Endothelial cell of umbilical vein (primary cell): ENCODE results near the gene ZNF732.

ENCODE experiments used
- EZH2 ChIP-seq: IDR thresholded peaks from 2 replicates; pipeline ENCODE4 v1.6.1; 2012; ENCODE audit warnings: borderline replicate concordance, low read depth, mild to moderate bottlenecking, moderate library complexity, low read length, inconsistent platforms; ENCODE audit not compliant: severe bottlenecking
- MYC ChIP-seq: IDR thresholded peaks from one replicate; pipeline ENCODE4 v1.6.1; 2011; ENCODE audit warnings: mild to moderate bottlenecking, low read depth, low read length
- POLR2A ChIP-seq: IDR thresholded peaks from 2 replicates; pipeline ENCODE4 v1.6.1; 2012; ENCODE audit warnings: low read depth, mild to moderate bottlenecking, control low read depth, low read length
- POLR2AphosphoS5 ChIP-seq: IDR thresholded peaks from 2 replicates; pipeline ENCODE4 v1.6.1; 2012; ENCODE audit warnings: low read depth, mild to moderate bottlenecking, control low read depth, low read length, moderate library complexity; ENCODE audit not compliant: insufficient read depth
- TF ChIP-seq, protein P1 (sequence below), 2 donors: IDR thresholded peaks; 1 replicate in 1 of 2; 2 replicates in 1 of 2; pipeline ENCODE4 v1.5.1; 2011; ENCODE audit warnings: low read length in 2 of 2, mild to moderate bottlenecking in 2 of 2, moderate library complexity in 2 of 2, control low read depth in 1 of 2, inconsistent platforms in 1 of 2, low read depth in 1 of 2; ENCODE audit not compliant: insufficient read depth in 1 of 2; ENCODE audit errors: extremely low read depth in 1 of 2

DNA sequence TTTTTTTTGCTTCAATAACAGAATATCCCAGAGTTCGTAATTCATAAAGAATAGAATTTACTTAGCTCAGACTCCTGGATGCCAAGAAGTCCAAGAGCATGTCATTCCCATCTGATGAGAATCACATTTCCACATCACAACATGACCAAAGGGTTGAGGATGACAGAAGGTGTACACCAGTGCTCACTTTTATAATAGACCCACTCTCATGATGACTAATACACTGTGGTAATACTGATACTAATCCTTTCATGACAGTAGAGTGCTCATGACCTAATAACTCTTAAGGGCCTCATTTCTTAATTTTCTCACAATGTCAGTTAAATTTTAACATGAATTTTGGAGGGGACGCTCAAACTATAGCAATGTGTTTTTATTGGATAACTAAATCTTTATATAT, 69.2 kb downstream of the ZNF732 start:
- TF ChIP-seq, protein P1, sequence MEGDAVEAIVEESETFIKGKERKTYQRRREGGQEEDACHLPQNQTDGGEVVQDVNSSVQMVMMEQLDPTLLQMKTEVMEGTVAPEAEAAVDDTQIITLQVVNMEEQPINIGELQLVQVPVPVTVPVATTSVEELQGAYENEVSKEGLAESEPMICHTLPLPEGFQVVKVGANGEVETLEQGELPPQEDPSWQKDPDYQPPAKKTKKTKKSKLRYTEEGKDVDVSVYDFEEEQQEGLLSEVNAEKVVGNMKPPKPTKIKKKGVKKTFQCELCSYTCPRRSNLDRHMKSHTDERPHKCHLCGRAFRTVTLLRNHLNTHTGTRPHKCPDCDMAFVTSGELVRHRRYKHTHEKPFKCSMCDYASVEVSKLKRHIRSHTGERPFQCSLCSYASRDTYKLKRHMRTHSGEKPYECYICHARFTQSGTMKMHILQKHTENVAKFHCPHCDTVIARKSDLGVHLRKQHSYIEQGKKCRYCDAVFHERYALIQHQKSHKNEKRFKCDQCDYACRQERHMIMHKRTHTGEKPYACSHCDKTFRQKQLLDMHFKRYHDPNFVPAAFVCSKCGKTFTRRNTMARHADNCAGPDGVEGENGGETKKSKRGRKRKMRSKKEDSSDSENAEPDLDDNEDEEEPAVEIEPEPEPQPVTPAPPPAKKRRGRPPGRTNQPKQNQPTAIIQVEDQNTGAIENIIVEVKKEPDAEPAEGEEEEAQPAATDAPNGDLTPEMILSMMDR (IDR thresholded peaks at IDR 0.05; ENCODE audit: extremely low read depth in 1 of 2, insufficient read depth in 1 of 2, low read depth in 1 of 2, low read length in 2 of 2): no peak
- no peak for TF ChIP-seq POLR2A
- no peak for TF ChIP-seq POLR2AphosphoS5
- no peak for TF ChIP-seq MYC
- no peak for TF ChIP-seq EZH2
